ENCODE results near the gene SEPTIN12.

SEPTIN12 gene

DNA sequence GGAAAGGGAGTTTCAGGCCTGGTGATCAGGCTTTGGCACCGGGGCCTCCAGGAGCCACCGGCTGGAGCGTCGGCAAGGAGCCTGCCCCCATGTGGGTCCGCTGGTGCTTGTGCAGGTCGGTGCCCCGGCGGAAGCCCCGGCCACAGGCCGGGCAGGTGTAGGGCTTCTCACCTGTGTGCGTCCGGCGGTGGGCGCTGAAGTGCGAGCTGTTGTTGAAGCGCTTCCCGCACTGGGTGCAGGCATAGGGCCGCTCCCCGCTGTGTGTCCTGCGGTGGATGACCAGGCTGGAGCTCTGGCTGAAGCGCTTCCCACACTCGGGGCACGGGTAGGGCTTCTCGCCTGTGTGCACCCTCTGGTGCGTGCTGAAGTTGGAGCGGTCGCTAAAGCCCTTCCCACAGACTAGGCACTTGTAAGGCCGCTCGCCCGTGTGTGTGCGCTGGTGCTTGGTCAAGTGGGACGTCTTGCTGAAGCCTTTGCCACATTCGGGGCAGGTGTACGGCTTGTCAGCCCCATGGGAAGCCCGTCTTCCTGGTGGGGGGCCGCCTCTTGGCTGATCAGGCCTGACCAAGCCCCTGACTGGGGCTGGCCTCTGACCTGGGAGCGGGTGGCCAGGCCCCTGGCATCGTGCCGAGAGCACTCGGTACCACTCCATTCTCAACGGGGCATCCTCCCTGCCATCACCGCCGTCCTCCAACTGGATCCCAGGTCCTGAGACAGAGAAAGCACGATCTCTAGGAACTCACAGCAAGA is 35.6 kb downstream of the SEPTIN12 start:
- Histone ChIP-seq H3K27me3 (replicated peaks; ENCODE audit: control insufficient read depth, insufficient read depth, low read length) (no peaks in the 10 kb centered on the region), H3K4me3 (replicated peaks; ENCODE audit: low read depth, low read length) (no peak overlapping the region), H3K36me3 (ENCODE audit: control insufficient read depth, insufficient read depth, low read length) (peaks cover 31% of the 10 kb centered on the region)
- TF ChIP-seq, protein P1, sequence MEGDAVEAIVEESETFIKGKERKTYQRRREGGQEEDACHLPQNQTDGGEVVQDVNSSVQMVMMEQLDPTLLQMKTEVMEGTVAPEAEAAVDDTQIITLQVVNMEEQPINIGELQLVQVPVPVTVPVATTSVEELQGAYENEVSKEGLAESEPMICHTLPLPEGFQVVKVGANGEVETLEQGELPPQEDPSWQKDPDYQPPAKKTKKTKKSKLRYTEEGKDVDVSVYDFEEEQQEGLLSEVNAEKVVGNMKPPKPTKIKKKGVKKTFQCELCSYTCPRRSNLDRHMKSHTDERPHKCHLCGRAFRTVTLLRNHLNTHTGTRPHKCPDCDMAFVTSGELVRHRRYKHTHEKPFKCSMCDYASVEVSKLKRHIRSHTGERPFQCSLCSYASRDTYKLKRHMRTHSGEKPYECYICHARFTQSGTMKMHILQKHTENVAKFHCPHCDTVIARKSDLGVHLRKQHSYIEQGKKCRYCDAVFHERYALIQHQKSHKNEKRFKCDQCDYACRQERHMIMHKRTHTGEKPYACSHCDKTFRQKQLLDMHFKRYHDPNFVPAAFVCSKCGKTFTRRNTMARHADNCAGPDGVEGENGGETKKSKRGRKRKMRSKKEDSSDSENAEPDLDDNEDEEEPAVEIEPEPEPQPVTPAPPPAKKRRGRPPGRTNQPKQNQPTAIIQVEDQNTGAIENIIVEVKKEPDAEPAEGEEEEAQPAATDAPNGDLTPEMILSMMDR (IDR thresholded peaks at IDR 0.05; ENCODE audit: insufficient read depth, low read length, poor library complexity, severe bottlenecking) = no peak
- no peak for DNase-seq (ENCODE audit: extremely low read depth, insufficient read length)

DNA sequence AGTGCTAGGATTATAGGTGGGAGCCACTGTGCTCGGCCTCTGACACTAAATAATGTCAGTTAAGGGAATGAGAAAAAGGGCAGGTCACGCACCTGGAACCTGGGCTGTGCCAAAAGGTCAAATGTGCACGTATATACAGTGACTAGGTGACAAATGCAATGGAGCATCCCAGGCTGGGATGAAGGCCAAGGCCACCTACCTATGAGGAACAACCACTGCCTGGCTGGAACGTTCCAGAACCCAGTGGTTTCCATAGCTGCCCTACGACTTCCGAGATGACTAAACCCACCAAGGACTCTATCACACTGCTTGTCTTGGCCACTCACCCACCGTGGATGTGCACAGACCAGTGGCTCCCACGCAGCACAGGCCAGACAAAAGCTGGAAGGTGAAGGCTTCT is 37.2 kb downstream of the SEPTIN12 start:
- H3K27me3 ChIP-seq (replicated peaks; ENCODE audit: control insufficient read depth, insufficient read depth, low read length) = no peaks in the 10 kb centered on the region
- DNase-seq (ENCODE audit: extremely low read depth, insufficient read length) = no peak
- peaks cover 30% of the 10 kb centered on the region for H3K36me3 ChIP-seq (ENCODE audit: control insufficient read depth, insufficient read depth, low read length)
- H3K4me3 ChIP-seq (replicated peaks; ENCODE audit: low read depth, low read length) = no peak overlapping the region
- TF ChIP-seq, protein P1 (IDR thresholded peaks at IDR 0.05; ENCODE audit: insufficient read depth, low read length, poor library complexity, severe bottlenecking) = no peak

GRCh38 chr16:4749700-4750257 is 38.4 kb downstream of the SEPTIN12 start:
- Histone ChIP-seq H3K36me3 (ENCODE audit: control insufficient read depth, insufficient read depth, low read length) (peaks cover 25% of the 10 kb centered on the region), H3K4me3 (replicated peaks; ENCODE audit: low read depth, low read length) (no peak overlapping the region), H3K27me3 (replicated peaks; ENCODE audit: control insufficient read depth, insufficient read depth, low read length) (no peaks in the 10 kb centered on the region)
- no peak for DNase-seq (ENCODE audit: extremely low read depth, insufficient read length)
- TF ChIP-seq, protein P1 (IDR thresholded peaks at IDR 0.05; ENCODE audit: insufficient read depth, low read length, poor library complexity, severe bottlenecking) = no peak

DNA sequence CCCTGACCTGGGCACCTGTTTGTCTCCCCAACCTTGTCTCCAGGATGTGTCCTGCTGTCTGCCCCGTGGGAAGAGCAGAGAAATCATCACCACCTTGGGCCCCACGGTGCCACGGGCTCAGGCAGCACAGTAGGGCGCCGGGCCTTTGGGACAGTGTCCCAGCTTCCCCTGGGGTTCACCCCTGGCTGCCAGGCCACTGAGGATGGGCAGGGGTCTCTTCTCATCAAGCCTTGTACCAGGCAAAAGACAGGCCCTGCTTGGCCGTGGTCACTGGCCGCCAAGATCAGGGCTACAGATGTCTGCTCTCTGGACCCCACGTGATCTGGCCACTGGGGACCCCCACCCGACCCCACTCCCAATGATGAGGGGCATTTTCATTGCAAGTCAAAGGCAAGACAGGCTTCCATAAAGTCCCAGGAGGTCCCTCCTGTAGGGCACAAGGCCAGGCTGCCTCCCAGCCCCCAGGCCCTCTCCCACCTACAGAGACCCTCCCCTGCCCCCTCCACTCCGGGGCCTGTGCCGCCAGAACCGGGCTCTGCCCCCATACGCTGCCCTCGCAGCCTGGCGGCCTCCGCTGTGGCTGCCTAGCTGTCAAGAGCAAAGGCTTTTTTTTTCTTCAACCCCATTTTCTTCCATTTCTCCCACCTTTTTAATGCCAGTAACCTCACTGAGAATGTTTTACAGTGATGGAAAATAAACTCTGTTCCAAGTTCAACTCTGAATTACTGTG is 39.3 kb downstream of the SEPTIN12 start:
- peaks cover 22% of the 10 kb centered on the region for H3K36me3 ChIP-seq (ENCODE audit: control insufficient read depth, insufficient read depth, low read length)

GRCh38 chr16:4747906-4748681 is 40.1 kb downstream of the SEPTIN12 start:
- Histone ChIP-seq H3K27me3 (replicated peaks; ENCODE audit: control insufficient read depth, insufficient read depth, low read length) (no peaks in the 10 kb centered on the region), H3K36me3 (ENCODE audit: control insufficient read depth, insufficient read depth, low read length) (peaks cover 19% of the 10 kb centered on the region), H3K4me3 (replicated peaks; ENCODE audit: low read depth, low read length) (no peak overlapping the region)
- DNase-seq (ENCODE audit: extremely low read depth, insufficient read length) = no peak
- TF ChIP-seq, protein P1 (IDR thresholded peaks at IDR 0.05; ENCODE audit: insufficient read depth, low read length, poor library complexity, severe bottlenecking) = no peak

More for the DNA sequence above, 39.3 kb downstream of the SEPTIN12 start:
- Histone ChIP-seq H3K4me3 (replicated peaks; ENCODE audit: low read depth, low read length) (no peak overlapping the region), H3K27me3 (replicated peaks; ENCODE audit: control insufficient read depth, insufficient read depth, low read length) (no peaks in the 10 kb centered on the region)
- TF ChIP-seq, protein P1 (IDR thresholded peaks at IDR 0.05; ENCODE audit: insufficient read depth, low read length, poor library complexity, severe bottlenecking) = no peak
- no peak for DNase-seq (ENCODE audit: extremely low read depth, insufficient read length)
